GM18520 (cell line): ENCODE results near the gene TAF4B.
"Not testable (repeated sequence)": the region's sequence is repeated elsewhere in the genome, so short reads cannot be mapped to it uniquely, and the experiment has no call there.

Experiments
- ATAC-seq: cut with Tn5 transposase; IDR thresholded peaks from one replicate; pipeline ENCODE4 v1.9.1; 2021; ENCODE audit not compliant: unreplicated experiment

The TAF4B gene

DNA sequence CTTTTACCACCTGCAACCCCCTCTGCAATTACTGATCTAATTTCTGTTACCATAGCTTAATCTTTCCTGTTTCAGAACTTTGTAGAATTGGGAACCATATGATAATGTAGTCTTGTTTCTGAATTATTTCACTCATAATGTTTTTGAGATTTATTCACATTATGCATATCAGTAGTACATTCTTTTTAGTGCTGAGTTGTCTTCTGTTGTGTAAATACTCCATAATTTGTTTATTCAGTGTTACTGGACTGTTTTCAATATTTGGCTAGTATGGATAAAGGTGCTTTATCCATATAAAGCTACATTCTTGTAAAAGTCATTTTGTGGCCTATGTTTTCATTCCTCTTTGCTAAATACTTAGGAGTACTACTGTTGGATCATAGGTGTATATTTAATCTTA lies 152.5 kb downstream of the TAF4B start:
- no peak for ATAC-seq

DNA sequence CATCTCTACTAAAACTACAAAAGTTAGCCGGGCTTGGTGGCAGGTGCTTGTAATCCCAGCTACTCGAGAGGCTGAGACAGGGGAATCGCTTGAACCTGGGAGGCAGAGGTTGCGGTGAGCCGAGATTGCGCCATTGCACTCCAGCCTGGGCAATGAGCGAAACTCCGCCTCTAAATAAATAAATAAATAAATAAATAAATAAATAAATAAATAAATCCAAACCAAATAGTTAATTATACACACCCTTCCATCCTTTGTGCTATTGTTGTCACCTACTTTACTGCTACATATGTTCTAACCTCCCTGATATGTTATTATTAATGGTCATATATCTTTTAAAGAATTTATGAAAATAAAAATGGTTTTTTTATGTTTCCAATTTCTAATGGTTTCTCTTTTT lies 155.3 kb downstream of the TAF4B start:
- ATAC-seq, result not testable (repeated sequence)

DNA sequence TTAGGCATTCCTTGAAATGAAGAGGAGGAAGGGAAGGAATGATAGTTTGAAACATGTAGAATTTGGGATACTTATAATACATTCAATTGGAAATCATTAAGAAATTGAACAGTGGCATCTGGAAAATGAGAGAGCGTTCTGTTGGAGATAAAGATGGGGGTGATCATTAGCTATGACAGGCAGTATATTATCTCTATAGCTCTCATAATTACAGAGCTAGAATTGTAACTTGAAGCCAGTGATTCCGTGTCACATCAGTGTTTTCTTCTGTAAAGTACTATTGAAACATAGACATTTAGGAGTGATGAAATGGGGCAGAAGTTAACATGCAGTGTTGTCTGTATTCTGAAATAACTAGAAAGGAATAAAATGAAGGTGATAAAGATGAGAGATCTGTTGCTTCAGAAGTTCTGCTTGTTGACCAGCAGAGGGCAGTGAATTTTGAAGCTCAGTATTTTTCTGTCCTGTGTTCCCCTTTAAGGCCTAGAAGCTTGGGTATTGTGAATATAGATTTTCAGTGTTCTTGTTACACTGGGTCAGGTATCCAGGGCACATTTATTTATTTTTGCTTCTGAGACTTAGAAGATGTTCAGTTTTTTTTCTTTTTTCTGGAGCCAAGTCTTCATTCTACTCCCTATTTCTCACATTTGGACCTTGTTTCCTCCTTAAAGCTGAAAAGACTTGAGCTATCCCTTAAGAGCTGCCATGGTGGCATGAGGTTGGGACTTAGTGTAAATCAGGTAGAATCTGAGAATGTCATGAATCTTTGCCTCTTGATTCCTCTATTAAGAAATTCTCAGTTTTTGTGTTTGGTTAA lies 157.4 kb downstream of the TAF4B start:
- no peak for ATAC-seq

DNA sequence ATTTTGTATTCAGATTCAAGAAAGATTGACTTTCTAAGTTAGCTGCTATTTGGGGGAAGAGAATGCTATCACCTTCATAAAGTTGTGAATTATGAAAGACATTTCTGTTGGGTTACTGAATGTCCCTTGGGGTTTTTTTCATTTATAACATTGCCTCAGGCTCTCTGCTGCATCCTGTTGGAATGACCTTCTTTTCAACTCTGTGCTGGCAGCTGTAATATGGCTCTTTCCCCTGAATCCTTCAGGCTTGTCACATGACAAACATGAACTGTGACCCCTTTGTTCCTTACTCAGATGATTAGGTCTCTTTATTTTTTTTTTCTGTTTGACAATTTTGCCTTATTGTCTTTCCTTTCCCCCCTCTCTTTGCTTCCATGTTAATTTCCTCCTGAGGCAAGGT lies 159.8 kb downstream of the TAF4B start:
- no peak for ATAC-seq

DNA sequence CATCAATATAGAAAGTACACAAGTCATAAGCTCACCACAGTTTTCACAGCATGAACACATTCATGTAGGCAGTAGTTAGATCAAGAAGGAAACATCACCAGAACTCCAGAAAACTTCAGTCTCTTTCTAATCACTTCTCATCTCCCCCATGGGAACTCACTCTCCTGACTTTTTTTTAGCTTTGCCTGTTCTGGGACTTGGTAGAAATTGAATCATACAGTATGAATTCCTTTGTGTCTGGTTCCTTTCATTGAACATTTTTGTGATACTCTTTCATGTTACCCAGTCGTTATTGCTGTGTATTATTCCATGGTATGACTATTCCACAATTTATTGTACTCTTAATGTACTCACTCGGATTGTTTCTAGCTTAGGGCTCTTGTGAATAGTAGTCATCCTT lies 160.2 kb downstream of the TAF4B start:
- ATAC-seq, result no peak

DNA sequence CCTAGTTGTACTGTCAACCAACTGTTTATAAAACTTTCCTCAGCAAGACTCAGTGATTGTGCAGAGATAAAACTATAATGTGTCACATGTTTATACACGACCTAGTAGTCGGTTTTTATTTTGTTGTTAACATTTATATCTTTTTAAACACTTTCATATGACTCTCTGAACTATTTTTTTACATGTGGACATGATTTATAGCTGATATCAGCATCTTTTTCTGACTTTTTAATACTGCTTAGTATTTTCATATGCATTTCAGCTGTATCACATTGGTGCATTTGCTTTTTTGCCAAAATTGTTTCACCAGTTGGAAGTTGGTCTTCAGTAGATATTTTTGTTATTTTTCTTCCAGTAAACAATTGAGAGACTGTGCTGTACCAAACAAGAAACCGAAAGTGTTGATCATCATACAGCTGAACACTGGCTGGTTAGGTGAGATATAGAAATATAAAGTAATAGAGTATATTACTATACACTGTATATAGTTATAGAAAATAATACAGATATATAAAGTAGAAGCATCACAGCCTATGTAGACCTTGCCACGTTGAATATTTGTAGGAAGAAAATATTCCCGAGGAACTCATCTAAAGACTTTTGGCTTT lies 167.9 kb downstream of the TAF4B start:
- ATAC-seq, result no peak

DNA sequence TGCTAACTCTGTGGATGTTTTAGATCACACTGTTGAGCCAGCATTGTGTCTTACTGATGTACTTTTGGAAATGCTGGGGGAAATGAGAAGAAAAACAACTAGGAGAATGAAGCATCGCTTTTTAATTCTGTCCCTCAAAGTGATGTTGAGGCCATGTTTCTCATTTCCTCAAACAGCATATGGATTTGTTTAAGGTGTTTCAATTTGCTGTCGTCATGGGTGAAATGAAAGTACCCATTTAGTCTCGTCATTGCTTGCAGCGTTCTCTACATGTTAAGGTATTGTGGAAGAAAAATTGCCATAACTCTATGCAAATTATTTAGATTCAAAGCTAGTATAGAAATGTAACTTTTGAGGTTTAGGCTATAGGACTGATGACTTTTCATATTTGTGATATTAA lies 170.8 kb downstream of the TAF4B start:
- ATAC-seq, result no peak

DNA sequence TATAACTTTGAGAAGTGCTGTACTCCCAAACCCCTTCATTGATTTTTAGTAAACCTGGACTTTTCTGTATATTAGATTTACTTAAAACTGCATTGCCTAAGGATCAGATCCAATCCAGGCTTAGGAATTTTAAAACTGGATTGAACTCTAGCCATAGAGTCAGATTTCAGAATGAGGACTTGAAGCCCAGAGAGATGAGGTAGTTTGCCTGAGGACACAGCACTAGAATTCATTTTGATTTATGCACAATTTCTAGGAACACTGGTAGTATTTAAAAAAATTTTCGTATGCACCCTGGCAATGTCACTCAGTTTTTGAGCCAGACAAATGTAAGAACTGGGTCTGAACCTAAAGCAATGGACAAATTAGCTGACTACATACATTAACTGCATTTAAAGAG lies 177.2 kb downstream of the TAF4B start:
- no peak for ATAC-seq

DNA sequence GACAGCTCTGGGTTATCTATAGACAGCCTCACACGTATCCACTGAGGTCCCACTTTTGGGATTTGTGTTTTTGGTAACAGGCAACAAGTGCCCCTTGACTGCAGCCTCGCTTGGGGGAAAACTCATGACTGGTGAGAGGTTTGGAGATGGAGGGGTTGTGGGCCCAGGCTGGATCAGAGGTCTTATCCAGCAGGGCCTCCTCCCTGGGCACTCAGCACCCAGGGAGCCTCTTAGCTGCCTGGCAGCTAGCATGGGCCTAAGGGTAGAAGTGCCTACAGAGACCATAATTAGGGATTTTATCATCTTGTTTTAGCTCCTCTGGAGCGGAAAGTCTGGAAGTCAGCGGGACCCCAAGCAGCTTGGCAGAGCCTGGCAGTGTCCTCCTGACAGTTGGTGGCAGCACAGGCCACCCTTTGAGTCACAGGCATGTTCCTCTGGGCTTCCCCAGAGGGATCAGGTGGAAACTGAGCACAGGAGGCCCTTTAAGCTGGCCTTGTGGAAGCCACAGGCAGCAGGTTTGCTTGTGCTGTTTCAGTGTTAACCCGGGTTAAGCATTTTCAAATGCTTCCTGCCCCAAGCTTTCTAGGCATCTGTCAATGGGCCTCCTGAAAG lies 179.1 kb downstream of the TAF4B start:
- ATAC-seq, result peak; percentile 59

DNA sequence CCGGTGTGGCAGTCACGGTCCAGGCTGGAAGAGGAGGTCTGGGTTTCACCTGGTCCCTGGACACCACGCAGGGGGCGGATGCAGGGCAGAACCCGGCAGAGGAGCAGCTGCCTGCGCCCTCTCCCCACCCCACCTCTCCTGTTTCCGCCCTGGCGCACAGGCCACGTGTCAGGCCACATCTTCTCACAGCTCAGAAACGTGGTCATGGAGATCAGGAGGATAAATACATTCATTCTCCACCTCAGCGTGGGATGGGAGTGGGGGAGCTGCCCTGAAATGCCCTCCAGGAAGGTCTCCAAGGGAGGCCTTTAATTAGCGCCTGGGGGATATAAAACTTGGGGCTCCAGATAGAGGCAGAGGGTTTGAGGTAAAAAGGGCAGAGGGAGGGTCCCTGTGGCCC lies 180.1 kb downstream of the TAF4B start:
- no peak for ATAC-seq

DNA sequence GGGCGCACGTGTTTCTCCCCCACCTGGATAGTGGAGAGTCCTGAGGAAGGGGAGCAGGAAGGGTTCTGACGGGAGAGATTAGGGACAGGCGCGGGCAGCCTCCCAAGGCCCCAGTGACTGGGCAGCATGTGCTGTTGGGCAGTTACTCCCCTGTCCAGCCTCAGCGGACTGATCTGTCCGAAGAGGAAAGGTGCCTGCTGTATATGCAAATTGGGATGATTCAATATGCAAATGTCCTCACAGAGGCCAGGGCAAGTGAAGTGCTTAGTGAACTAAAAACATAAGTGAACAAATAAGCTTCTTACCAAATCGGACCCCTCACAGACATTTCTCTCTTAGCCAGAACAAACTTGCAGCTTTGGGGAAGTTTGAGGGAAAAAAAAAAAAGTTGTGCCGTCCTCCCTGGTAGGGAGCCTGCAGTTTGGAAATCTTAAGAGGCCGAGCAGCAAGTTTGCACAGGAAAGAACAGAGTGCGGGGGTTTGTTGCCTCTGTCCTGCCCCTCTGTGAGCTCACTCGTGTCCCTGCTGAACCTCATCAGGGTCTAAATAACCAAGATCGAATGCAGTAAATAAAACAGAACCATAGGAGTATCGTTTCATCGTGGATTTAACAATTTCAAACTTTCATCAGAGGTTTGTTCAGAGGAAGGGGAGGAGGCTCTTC lies 180.7 kb downstream of the TAF4B start:
- ATAC-seq, result peak; percentile 52

DNA sequence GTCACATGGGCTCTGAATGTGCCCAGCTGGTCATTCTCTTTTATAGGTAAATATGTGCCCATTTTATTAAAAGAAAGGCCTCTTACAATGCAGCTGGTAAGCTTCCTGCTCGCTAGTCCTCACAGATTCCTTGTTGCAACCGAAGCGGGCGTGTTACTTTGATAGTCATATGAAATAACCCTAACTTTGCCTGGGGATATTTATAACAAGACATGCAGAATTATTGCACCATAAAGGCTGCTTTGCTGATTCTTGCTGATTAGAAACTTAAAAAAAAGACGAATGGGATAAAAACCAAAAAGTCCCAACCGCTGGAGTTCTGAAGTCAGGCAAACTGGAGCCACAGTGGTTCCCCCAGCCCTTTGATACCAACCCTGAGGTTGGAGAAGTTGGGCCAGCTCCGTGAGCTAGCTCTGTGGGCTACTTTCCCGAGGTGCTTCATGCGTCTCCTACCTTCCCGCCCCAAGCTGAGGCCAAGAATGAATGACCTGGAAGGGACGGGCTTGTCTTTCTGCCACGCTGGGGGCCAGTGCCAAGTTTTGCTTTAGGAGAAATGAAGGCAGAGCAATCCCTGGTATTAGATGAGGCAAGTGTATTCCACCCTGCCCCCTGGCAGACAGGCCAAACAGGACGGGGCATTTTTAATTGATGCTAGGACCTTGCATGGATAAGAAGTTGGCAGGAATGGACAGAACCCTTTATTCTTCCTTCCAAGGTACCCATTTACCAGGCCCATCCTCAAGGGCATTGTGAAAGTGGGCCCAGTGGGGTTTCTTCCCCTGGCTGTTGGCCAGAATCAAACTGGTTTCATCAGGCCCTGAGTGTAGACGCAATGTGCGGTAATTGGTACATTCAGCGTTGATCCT lies 181.7 kb downstream of the TAF4B start:
- no peak for ATAC-seq

DNA sequence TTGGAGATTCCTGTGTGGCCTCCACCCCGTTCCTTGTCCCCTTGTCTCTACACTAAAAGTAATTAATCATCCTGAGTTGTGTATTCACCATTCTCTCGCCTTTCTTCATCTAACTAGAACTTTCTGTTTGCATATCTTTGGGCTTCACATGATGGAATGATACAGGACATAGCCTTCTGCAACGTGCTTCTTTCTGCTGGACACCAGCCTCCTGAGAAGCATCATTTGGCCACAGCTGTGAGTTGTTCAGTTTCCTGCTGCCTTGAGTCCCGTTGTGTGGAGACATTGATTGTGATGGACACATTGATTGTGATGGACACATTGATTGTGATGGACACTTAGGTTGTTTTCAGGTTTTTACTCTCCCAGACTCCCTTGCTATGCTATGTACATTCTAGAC lies 182.8 kb downstream of the TAF4B start:
- no peak for ATAC-seq

DNA sequence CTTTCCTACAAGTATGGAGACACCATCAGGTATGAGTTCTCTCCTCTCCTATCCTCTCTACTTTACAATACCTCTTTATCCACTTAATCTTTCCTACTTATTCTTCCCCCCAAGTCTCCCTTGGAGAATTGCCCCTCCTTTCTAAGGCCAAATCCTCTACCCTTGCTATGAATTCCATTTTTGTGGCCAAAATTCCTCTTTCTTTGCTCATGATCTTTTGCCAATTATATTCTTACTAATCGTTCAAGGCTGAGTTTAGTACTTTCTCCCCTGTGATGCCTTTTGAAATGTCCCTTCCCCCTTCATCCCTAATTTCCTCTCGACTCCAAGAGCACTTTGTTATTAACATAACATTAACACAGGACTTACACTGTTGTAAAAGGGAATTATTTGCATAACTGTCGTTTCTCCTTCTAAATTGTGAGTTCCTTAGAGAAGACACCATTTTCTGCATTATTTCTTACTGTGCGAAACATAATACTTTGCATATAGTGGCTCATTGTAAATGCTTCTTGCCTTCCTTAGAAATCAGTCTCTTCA lies 188.7 kb downstream of the TAF4B start:
- ATAC-seq, result no peak

DNA sequence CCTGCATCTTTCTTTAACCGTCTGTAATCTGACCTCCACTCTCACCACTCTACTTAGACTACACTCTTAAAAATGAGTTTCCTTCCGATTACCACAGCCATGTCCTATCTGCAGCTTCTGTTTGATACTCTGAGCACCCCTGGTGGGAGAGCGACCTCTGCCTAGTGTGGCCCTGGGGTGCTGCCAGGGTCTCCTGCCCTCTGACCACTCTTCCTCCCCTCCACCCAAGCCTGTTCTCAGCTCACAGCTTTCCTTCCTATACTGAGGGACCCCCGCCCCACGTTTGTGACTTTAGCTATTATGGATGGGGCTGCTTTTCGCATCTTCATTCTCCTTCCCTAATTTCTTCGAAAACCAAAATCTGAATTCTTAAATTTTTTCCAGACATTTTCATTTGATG lies 189.4 kb downstream of the TAF4B start:
- ATAC-seq, result no peak

DNA sequence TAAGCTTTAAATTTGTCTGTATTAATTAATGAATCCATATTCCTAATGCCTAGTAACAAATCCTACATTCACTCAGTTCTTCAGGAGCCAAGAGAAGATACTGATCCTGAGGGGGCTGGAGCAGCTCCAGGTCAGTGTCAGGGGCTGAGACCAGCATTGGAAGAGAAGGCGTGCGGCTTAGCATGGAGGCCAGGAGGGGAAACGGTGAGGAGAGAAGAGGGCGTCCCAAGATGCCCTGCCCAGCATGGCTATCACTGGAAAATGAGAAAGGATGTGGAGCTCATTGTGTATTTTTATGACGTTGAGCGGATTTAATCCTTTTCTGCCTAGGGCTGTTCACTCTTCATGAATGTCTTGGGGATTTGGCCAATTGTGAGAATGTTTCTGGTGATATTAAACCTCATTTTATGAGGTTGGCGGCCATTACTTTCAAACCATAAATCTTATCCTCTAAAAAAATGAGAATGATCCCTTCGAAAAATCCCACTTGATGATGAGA lies 190.5 kb downstream of the TAF4B start:
- ATAC-seq, result no peak

DNA sequence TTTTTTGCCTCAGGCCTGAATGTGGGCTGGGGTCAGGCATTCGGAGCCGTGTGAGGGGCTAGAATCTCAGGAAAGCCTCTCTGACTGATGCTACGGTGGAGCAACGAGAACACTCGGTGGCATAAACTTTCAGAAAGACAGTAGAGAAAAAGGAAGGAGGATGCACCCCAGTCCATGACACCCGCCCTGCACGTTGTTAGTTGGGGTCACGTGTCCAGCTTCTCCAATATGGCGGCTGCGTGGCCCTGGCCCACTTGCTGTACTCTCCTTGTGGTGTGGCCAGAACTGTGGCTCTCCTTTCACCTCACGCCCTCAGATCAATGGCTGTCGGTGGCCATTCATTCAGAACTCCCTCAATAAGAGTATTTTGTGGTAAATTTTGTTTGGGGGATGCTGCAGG lies 190.9 kb downstream of the TAF4B start:
- no peak for ATAC-seq

DNA sequence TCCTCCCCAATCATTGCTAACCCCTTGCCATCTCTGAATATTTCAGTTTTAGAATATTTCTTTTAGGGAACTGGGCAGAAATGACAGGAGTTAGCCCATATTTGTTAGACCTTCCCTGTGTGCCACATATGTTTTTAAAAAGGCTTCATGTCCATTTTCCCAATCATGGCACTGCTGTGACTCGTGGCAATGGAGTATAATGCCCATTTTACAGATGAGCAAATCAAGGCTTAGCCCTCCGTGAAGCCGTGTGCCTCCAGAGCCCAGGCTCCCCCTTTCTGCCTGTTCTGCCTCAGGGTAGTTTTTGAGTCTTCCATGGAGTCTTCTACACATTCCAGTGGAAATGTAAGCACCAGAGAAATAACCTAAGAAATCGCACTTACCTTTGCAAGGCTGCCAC lies 192.0 kb downstream of the TAF4B start:
- no peak for ATAC-seq

DNA sequence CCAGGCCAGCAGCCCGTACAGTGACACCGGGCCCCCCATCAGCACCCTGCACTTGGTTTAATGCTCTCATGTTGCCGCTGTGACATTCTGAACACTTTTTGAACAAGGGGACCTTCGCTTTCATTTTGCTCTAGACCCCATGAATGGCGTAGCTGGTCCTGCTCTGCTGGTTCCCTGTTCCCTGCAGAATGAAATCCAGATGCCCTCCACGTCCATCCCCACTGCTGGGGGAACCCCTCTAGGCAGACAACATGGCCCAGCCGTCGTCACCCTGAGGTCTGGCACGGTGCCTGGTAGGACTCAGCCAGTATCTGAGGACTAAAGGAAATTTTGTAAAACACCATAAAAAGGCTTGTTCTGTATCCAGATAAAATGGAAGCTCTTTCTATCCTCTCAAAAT lies 193.5 kb downstream of the TAF4B start:
- ATAC-seq, result no peak

DNA sequence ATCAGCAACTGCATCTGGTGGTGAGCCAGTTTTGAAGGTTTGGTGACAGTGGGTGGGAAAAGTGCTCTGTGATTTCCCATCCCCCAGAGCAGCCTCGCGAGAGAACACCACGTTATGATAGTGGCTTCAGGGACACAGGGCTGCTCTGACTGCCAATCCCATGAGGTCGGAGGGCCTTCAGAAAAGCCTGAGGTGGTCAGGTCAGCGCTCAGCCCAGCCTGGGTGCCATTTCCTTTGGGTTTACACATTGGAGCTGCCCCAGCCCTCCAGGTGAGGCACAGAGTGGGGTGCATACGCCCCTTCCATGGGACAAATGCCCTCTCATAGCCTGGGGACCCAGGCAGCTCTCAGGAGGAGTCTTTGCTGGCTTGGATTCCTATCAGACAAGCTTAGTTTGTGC lies 195.3 kb downstream of the TAF4B start:
- ATAC-seq, result no peak
